ENCODE data around the gene KLHL35.

KLHL35 gene

DNA sequence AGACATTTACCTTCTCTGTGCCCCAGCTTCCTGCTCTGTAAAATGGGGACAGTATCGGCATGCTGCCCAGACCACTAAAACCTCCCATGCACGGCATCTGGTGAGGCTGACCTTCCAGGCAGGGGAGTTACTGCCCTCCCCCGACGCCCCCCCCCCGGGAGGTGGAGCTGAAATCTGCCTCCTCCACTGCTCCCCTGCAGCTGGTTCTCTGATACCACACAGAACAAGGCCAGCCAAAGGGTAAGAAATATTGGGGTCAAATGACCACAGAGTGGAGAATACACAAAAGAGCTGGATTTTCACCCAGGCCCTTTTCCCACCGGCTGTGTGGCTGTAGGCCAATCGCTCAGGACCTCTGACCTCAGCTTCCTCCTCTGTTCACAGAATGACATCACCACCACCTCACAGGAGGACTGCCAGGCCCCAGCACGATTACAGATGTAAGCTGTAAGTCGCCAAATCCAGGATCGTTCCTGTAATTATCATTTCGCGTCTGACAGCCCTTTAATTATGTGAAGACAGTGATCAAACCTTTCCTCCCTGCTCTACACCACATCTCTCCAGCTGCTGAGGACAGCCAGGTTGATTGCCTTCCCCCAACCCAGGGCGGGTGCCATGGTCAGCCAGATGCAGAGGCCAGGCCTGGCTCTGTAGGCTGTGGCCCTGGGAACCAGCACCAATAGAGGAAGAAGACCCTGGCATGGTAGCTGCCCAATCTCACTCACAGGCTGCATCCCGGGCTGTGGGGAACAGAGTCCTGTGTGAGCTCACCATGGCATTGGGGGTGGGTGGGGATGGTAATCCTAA is 35.7 kb upstream of the KLHL35 start:
- in situ Hi-C loops (cut with MboI; ENCODE audit: low pct_unique_long_range_greater_than_20kb, low sequenced_read_pairs, unreplicated experiment), result no loop called here
- no peak for DNase-seq (ENCODE audit: low spot score)
- TF ChIP-seq, protein P1, sequence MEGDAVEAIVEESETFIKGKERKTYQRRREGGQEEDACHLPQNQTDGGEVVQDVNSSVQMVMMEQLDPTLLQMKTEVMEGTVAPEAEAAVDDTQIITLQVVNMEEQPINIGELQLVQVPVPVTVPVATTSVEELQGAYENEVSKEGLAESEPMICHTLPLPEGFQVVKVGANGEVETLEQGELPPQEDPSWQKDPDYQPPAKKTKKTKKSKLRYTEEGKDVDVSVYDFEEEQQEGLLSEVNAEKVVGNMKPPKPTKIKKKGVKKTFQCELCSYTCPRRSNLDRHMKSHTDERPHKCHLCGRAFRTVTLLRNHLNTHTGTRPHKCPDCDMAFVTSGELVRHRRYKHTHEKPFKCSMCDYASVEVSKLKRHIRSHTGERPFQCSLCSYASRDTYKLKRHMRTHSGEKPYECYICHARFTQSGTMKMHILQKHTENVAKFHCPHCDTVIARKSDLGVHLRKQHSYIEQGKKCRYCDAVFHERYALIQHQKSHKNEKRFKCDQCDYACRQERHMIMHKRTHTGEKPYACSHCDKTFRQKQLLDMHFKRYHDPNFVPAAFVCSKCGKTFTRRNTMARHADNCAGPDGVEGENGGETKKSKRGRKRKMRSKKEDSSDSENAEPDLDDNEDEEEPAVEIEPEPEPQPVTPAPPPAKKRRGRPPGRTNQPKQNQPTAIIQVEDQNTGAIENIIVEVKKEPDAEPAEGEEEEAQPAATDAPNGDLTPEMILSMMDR (IDR thresholded peaks at IDR 0.05; ENCODE audit: extremely low read depth, insufficient read depth, missing control alignments), result no peak

DNA sequence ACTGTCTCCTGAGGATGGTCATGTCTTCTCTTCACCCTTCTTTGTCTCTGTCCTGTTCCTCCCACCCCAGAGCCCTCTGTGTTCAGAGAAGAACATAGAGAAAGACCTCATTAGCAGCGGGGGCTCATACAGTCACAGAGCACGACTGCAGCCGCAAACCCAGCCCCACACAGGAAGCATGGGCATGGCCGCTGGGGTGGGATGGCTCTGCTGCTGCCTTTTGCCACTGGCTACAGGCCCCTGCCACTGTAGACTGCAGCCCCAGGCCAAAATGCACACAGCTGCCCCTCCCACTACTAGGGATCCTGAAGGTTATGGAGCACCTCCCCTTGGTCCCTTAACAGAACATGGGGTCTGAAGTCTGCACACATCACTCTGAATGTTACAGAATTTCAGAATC is 34.9 kb upstream of the KLHL35 start:
- in situ Hi-C loops (cut with MboI; ENCODE audit: low pct_unique_long_range_greater_than_20kb, low sequenced_read_pairs, unreplicated experiment), result no loop called here
- TF ChIP-seq, protein P1 (IDR thresholded peaks at IDR 0.05; ENCODE audit: extremely low read depth, insufficient read depth, missing control alignments), result no peak
- DNase-seq (ENCODE audit: low spot score), result no peak

DNA sequence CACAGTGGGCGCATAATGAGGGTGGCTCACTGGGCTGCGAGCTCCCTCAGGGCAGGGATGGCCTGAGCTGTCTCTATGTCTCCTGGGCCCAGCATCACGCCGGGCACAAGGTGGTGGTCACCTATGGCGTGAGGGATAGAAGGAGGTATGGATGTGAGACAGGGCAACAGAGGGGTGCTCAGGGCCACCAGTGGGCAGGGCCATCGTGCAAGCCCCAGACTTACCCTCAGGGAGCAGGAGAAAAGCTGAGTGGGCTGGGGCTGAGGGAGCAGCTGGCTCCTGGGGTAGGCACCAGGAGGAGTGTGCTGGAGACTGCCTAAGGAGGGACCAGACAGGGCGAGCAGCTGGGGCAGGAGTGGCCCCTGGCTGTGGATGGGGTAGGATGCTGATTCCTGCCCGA is 34.3 kb upstream of the KLHL35 start:
- TF ChIP-seq, protein P1 (IDR thresholded peaks at IDR 0.05; ENCODE audit: extremely low read depth, insufficient read depth, missing control alignments), result no peak
- no peak for DNase-seq (ENCODE audit: low spot score)
- in situ Hi-C loops (cut with MboI; ENCODE audit: low pct_unique_long_range_greater_than_20kb, low sequenced_read_pairs, unreplicated experiment), result no loop called here

DNA sequence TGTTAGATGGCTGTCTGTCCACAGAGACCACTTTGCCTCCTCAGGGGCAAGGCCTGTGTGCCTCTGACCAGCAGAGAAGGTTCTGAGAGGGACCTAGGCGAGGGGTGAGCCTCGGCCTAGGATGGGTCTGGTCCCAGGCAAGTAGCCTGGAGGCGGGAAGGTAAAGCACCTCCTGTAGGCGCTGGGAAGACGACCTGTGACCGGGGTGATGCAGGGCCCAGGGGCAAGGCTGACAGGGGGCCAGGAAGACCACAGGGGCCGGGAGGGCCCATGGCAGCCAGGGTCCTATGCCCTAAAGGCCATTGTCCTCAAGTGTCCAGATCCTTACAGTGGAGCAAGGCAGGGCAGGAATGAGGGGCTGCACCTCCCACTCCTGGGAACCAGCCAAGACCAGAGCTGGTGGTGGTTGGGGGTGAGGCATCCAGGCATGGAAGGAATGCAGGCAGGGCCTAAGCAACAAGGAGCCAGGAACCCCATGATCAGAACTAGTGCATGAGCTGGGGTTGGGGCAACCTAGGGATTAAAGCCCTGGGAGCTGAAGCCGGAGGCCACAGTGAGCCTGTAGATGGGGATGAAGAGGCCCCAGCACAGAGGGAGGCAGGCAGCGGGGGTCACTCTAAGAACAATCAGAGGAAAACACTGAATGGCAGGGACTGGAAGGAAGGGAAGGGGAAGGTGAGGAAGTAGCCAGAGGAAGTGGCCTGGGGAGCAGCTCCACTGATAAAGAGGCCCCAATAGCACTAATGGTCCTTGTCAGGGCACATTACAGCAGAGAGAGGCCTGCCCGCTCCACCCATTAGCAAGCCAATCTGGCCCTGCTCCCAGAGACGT is 32.9 kb upstream of the KLHL35 start:
- no peak for DNase-seq (ENCODE audit: low spot score)
- TF ChIP-seq, protein P1 (IDR thresholded peaks at IDR 0.05; ENCODE audit: extremely low read depth, insufficient read depth, missing control alignments), result no peak
- in situ Hi-C loops (cut with MboI; ENCODE audit: low pct_unique_long_range_greater_than_20kb, low sequenced_read_pairs, unreplicated experiment), result no loop called here

DNA sequence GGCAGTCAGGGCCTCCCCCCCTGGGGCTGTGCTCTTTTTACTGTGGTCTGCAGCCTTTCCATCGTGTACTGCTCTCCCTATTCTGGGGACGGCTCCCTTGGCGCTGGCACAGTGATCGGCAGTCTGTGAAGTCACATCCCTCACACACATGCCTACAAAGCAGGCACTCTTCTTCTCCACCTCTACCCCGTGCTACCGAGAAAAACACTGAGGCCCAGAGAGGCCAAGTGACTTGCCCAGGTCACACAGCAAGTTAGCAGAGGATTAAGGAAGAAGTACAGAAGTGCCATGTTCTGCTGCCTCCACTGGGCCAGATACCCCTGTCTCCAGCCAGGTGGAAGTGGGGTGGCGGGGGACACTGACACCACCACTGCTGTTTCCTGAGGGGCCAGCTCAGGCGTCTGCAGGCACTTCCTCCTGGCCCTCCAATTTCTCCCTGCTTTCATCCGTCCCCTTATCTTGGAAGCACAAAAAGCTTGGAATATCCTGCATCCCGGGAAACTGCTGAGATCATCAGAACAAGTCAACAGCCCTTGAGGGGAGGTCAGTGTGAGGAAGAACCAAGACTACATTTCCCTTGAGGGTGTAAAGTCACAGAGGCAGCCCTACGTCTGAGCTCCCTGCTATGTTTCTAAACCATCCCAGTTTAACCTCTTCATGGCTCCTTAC is 30.2 kb upstream of the KLHL35 start:
- in situ Hi-C loops (cut with MboI; ENCODE audit: low pct_unique_long_range_greater_than_20kb, low sequenced_read_pairs, unreplicated experiment), result no loop called here
- DNase-seq (ENCODE audit: low spot score), result no peak
- TF ChIP-seq, protein P1 (IDR thresholded peaks at IDR 0.05; ENCODE audit: extremely low read depth, insufficient read depth, missing control alignments), result no peak

DNA sequence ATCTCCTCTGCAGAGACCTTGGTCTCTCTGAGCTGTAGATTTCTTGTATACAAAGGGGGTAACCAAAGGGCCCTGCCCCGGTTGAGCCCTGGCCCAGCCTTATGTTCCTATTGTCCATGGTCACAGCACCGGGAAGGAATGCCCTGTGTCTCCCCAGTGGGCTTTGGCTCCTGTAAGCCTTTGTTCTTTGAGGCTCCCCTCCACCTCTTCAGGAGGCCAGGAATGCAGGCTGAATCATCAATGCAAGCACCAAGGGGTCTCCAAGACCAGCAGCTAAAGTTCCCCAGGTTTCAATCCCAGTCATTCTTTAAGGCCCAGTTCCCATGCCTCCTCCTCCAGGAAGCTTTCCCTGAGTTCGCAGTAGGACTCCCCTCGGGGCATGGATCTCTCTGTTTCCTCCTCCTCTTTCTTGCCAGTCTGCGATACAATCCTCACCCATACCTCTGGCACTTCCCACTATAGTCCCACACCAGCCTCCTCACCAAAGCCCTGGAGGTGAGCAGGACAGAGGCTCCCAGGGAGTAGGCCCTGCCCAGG is 29.2 kb upstream of the KLHL35 start:
- TF ChIP-seq, protein P1 (IDR thresholded peaks at IDR 0.05; ENCODE audit: extremely low read depth, insufficient read depth, missing control alignments), result no peak
- in situ Hi-C loops (cut with MboI; ENCODE audit: low pct_unique_long_range_greater_than_20kb, low sequenced_read_pairs, unreplicated experiment), result no loop called here
- no peak for DNase-seq (ENCODE audit: low spot score)
